Osteoblast (primary cell): ENCODE measurements around the gene JARID2. TPM values are rescaled to one million over a fixed set of nuclear protein-coding genes. Genes with fewer than 3 reads are reported as not detected.

Experiments
- DNase-seq: peaks from one replicate; pipeline ENCODE4 v3.0.0; 2011; ENCODE audit warnings: low spot score, mixed read lengths; ENCODE audit not compliant: insufficient read length; ENCODE audit errors: missing footprints
- H2AFZ ChIP-seq: 2 replicates; pipeline ENCODE4 v1.6.0; 2011; ENCODE audit warnings: mild to moderate bottlenecking, low read length
- H3K27ac ChIP-seq: 2 replicates; pipeline ENCODE4 v1.5.1; 2011; ENCODE audit warnings: mild to moderate bottlenecking, low read depth, low read length, moderate library complexity
- H3K27me3 ChIP-seq: 2 replicates; pipeline ENCODE4 v1.6.0; 2012; ENCODE audit warnings: mild to moderate bottlenecking, control low read depth, inconsistent platforms, low read length, moderate library complexity; ENCODE audit not compliant: insufficient read depth
- H3K36me3 ChIP-seq: 2 replicates; pipeline ENCODE4 v1.5.1; 2011; ENCODE audit warnings: mild to moderate bottlenecking, low read length, control low read depth, moderate library complexity; ENCODE audit not compliant: insufficient read depth
- H3K4me1 ChIP-seq: 2 replicates; pipeline ENCODE4 v1.5.1; 2011; ENCODE audit warnings: mild to moderate bottlenecking, low read length, control low read depth, moderate library complexity; ENCODE audit not compliant: insufficient read depth
- H3K4me2 ChIP-seq: 2 replicates; pipeline ENCODE4 v1.6.0; 2011; ENCODE audit warnings: mild to moderate bottlenecking, low read length; ENCODE audit not compliant: insufficient read depth
- H3K4me3 ChIP-seq: fragments of 200-600 bp; sonication (generic); 3 replicates; pipeline ENCODE4 v1.5.1; 2012; ENCODE audit warnings: mild to moderate bottlenecking, low read length, inconsistent platforms; ENCODE audit not compliant: insufficient read depth
- H3K79me2 ChIP-seq: 2 replicates; pipeline ENCODE4 v1.6.0; 2012; ENCODE audit warnings: mild to moderate bottlenecking, low read length, control low read depth, inconsistent platforms; ENCODE audit not compliant: insufficient read depth
- H3K9me3 ChIP-seq: 2 replicates; pipeline ENCODE4 v1.5.1; 2011; ENCODE audit warnings: low read depth, low read length, control low read depth
- H4K20me1 ChIP-seq: 2 replicates; pipeline ENCODE4 v1.6.0; 2012; ENCODE audit warnings: mild to moderate bottlenecking, low read length, control low read depth; ENCODE audit not compliant: insufficient read depth
- total RNA-seq: library from RNA; depleted of rRNA; stranded (reverse); fragments of >200 nt; gene quantifications from 2 replicates; pipeline ENCODE4 v1.2.3, GENCODE V29; 2012
- TF ChIP-seq, protein P1 (sequence below): IDR thresholded peaks from 2 replicates; pipeline ENCODE4 v1.5.1; 2011; ENCODE audit warnings: mild to moderate bottlenecking, low read depth, low read length, moderate library complexity; ENCODE audit errors: extremely low read depth

Gene JARID2
- total RNA-seq, 1 donor, result 10.5 TPM

DNA sequence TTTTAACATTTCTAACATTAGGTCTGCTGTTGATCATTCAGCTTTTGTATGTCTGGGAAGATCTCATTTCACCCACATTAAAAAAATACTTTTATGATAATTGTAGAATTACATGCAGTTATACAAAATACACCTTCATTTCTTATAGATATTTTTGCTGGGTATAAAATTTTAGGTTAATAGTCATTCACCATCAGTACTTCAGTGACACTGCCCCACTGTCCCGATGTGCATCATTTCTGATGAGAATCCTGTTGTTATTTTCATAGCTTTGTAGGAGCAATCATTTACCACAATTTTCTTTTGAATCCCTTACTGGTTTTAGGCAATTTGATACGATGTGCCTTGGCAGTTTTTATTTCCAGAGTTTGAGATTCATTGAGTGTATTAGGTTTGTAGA is 173.6 kb downstream of the JARID2 start:
- TF ChIP-seq, protein P1, sequence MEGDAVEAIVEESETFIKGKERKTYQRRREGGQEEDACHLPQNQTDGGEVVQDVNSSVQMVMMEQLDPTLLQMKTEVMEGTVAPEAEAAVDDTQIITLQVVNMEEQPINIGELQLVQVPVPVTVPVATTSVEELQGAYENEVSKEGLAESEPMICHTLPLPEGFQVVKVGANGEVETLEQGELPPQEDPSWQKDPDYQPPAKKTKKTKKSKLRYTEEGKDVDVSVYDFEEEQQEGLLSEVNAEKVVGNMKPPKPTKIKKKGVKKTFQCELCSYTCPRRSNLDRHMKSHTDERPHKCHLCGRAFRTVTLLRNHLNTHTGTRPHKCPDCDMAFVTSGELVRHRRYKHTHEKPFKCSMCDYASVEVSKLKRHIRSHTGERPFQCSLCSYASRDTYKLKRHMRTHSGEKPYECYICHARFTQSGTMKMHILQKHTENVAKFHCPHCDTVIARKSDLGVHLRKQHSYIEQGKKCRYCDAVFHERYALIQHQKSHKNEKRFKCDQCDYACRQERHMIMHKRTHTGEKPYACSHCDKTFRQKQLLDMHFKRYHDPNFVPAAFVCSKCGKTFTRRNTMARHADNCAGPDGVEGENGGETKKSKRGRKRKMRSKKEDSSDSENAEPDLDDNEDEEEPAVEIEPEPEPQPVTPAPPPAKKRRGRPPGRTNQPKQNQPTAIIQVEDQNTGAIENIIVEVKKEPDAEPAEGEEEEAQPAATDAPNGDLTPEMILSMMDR, result no peak
- H3K27ac ChIP-seq, result no peak overlapping the region
- H3K36me3 ChIP-seq, result no peaks in the 10 kb centered on the region
- peaks cover 1% of the 10 kb centered on the region for H3K9me3 ChIP-seq
- H3K4me2 ChIP-seq, result no peak overlapping the region
- no peak overlapping the region for H2AFZ ChIP-seq
- H3K4me1 ChIP-seq, result no peaks in the 10 kb centered on the region
- no peak for DNase-seq
- H3K27me3 ChIP-seq, result no peaks in the 10 kb centered on the region
- H3K79me2 ChIP-seq, result peaks cover 21% of the 10 kb centered on the region
- H3K4me3 ChIP-seq, result no peak overlapping the region
- H4K20me1 ChIP-seq, result peaks cover 9% of the 10 kb centered on the region

GRCh38 chr6:15420959-15421438 is 175.1 kb downstream of the JARID2 start:
- TF ChIP-seq, protein P1, result no peak
- peaks cover 1% of the 10 kb centered on the region for H3K9me3 ChIP-seq
- H3K27ac ChIP-seq, result no peak overlapping the region
- peaks cover 9% of the 10 kb centered on the region for H4K20me1 ChIP-seq
- no peak overlapping the region for H3K4me3 ChIP-seq
- no peak overlapping the region for H2AFZ ChIP-seq
- H3K4me1 ChIP-seq, result no peaks in the 10 kb centered on the region
- H3K4me2 ChIP-seq, result no peak overlapping the region
- no peaks in the 10 kb centered on the region for H3K36me3 ChIP-seq
- peaks cover 29% of the 10 kb centered on the region for H3K79me2 ChIP-seq
- no peaks in the 10 kb centered on the region for H3K27me3 ChIP-seq
- no peak for DNase-seq

DNA sequence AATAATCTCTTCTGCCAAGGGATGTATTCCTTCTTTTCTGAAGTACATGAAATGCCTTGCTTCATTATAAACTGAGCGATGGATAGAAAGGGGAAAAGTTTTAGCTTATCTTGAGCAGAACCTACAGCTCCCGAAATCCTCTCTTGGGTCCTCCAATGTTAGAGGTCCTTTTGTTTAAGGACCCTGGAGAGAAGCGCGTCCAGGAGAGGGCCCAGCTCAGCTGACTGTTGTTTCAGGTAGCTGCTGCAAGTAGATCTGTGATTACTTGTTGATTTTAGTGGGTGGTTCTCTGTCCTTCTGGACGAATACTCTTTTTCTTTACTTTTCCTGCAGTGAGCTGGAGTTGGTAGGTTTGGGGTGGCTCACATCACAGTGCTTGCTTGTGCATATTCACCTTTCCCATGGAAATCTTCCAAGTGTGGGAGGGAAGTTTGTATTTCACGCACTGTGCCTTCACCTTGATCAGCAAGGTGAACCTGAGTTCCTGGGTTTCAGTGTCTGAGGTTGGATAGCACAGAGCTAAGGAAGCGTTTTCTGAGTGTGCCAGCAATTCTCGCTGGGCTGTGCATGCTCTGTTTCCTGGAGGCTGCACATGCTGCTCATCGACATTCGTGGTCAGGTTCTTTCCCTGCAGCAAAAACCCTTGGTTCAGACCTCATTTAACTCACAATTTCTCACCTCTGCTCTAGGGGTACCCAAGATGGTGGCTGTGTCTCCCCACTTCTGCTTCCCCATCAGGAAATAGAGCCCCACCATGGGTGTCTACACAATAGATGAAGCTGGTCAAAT is 176.3 kb downstream of the JARID2 start:
- DNase-seq, result peak; percentile 48
- Histone ChIP-seq H3K27me3 (no peaks in the 10 kb centered on the region), H3K4me1 (no peaks in the 10 kb centered on the region), H3K9me3 (peaks cover 1% of the 10 kb centered on the region), H3K79me2 (peaks cover 26% of the 10 kb centered on the region), H3K4me2 (no peak overlapping the region), H4K20me1 (peaks cover 9% of the 10 kb centered on the region), H2AFZ (no peak overlapping the region), H3K36me3 (no peaks in the 10 kb centered on the region), H3K4me3 (no peak overlapping the region), H3K27ac (no peak overlapping the region)
- TF ChIP-seq, protein P1, result no peak

GRCh38 chr6:15423286-15423993 is 177.6 kb downstream of the JARID2 start:
- TF ChIP-seq, protein P1, result no peak
- peaks cover 9% of the 10 kb centered on the region for H4K20me1 ChIP-seq
- no peak for DNase-seq

More at GRCh38 chr6:15423286-15423993, 177.6 kb downstream of the JARID2 start:
- no peaks in the 10 kb centered on the region for H3K4me1 ChIP-seq
- H3K27ac ChIP-seq, result no peak overlapping the region
- no peak overlapping the region for H2AFZ ChIP-seq
- no peaks in the 10 kb centered on the region for H3K27me3 ChIP-seq
- no peaks in the 10 kb centered on the region for H3K36me3 ChIP-seq
- no peak overlapping the region for H3K4me3 ChIP-seq
- no peak overlapping the region for H3K4me2 ChIP-seq
- H3K79me2 ChIP-seq, result peaks cover 32% of the 10 kb centered on the region
- H3K9me3 ChIP-seq, result peaks cover 1% of the 10 kb centered on the region
